ENCODE results near the gene PNMA6E.

DNA sequence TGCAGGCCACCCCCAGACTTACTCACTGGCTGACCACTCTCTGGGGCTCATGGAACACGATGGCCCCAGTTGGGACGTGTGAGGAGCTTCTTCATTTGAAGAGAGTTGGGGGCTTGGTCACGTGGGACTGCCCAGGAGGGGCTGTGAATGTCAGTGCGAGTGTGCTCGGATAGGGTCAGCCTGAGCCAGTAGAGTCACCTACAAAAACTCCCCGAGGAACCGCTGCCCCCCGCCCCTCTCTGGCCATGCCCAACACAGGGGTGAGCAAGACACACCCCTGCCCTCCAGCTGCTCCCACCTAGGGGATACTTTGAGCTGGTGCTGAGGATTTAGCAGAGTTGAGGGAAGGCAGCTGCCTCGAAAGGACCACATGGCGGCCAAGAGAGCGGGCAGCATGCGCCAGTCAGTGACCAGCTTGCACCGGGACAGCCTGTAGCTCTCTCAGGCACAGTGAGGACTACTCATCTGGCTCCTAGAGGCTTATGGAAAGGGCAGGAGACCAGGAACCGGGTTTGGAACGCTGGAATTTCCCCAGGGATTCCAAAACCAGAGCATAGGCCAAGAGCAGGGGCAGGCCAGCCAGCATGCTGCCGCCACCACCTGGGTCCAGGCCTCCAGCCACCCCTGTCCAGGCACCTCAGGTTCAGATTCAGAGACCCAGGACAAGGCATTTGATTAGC lies 8.4 kb downstream of the PNMA6E start:
- TF ChIP-seq CTCF (IDR thresholded peaks at IDR 0.05) = no peak
- no peak for TF ChIP-seq POLR2A (IDR thresholded peaks at IDR 0.05)
